Measurements from ENCODE around the gene GPR108.
"Not testable (repeated sequence)": the region's sequence is repeated elsewhere in the genome, so short reads cannot be mapped to it uniquely, and the experiment has no call there.

Gene GPR108

DNA sequence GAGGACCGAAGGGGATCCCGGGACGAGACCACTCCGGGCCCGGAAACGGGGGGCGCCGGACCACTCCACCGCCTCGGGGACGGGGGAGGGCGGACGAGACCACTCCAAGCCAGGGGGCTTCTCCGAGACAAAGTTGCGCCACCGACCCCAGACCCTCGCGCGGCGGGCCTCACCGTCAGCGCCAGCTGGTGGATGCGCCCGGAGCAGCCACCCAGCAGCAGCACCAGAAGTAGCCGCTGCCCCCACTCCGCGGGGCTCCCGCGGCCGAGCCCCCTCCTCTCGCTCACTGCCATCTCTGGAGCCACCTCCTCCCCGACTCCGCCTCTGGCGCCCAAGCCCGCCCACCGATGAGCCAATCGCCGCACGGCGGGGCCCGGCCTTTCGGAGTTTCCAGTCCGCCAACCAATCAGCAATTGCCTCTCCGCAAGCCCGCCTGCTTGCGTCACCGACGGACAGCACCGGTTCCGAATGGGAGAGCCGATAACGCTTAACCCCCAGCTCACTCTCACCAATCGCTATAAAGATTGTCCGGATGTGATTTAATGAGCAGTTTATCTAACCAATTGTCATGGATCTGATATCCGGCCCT, at the start of gene GPR108:
TSS of gene GPR108 (minus strand) at position 297 of the 589 bp plus-strand sequence. CDS start at position 293, 4 bp downstream.
- peak; percentile 99 for DNase-seq

DNA sequence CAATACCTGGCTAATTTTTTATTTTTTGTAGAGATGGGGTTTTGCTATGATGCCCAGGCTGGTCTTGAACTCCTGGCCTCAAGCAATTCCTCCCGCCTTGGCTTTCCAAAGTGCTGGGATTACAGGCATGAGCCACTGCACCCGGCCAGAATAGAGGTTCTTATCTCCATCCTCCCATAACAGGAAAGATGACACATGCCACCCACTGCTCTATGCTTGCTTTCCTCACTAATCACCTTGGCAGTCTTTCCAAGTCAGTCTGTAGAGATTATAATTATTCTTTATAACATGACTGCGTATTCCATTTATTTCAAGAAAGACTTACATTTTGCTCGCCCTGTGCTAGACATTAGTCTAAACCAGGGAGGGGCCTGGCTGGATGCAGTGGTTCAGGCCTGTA, 41.8 kb upstream of the GPR108 start:
- DNase-seq: no peak

DNA sequence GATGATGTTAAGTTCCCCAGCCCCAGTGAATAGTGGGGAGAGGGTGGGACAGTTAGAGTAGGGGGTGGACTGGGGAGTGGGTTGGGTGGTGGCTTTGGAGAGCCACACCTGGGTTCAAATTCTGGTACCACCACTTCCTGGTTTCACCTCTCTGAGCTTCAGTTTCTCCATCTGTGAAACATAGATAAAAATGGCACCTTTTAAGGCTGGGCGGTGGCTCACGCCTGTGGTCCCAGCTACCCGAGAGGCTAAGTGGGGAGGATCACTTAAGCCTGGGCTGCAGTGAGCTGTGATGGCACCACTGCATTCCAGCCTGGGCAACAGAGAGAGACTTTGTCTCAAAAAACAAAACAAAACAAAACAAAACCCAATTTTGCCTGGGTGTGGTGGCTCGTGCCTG, 41.0 kb upstream of the GPR108 start:
- DNase-seq: no peak

- no peak for DNase-seq
Measured at GRCh38 chr19:6777434-6777833, 40.1 kb upstream of the GPR108 start.

DNA sequence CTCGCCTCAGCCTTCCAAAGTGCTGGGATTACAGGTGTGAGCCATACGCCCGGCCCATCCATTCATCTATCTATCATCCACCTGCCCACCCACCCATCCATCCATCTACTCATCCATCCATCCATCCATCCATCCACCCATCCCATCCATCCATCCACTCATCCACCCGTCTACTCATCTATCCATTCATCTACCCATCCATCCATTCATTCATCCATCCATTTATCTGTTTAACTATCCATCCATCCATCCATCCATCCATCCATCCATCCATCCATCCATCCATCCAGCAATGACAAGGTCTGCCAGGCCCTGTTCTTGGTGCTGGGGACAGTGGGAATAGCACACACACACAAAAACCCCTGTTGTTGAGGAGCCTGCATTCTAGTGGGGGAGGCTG, 39.6 kb upstream of the GPR108 start:
- DNase-seq: no peak

DNA sequence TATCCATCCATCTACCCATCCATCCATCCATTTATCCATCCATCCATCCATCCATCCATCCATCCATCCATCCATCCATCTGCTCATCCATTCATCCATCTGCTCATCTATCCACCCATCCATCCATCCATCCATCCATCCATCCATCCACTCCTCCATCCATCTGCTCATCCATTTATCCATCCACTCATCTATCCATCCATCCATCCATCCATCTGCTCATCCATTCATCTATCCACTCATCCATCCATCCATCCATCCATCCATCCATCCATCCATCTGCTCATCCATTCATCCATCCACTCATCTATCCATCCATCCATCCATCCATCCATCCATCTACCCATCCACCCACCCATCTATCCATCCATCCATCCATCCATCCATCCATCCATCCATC, 38.7 kb upstream of the GPR108 start:
- DNase-seq: not testable (repeated sequence)

GRCh38 chr19:6774821-6775707, 37.7 kb upstream of the GPR108 start:
- no peak for DNase-seq

DNA sequence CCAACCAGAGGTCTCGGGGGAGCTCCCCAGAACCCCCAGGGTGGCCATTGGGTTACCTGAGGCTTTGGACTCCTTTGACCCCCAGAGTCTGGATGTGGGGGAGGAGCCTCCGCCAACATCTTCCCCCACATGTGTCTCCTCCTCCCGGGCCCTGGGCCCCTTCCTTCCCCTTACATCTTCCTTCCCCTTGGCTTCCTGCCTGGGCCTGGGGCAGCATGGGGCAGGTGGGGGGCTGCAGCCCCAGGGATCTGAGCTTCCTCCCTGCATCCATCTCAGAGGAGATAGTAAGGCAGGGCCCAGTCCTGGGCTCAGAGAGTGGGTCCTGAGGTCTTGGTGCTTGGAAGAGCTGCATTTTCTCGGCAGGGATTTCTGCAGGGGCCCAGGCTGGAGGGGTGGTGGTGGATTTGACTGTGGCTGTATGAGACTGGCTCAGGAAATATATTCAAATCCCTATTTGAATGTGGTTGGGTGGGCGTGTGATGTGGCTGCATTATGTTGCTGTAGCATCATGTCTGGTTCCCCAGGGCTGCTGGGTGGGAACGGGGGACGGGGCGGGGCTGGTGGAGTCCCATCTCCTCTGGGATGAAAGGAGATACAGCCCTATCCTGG, 36.0 kb upstream of the GPR108 start:
- DNase-seq: peak; percentile 72

DNA sequence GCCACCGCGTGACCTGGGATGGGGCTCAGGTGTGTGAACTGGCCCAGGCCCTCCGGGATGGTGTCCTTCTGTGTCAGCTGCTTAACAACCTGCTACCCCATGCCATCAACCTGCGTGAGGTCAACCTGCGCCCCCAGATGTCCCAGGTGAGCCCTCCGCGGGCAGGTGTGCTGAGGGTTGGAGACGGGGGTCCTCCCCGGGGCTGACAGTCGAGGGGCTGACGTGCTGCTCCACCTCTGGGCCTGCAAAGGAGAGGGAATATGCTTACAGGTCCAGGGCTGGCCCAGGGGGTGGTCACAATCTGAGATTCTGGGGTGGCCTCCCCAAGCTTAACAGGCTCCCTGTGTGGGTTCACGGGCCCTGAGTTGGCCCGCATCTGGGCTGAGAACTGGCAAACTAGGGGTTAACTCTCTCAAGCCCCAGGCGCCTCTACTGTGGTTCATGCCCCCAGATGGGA, 35.5 kb upstream of the GPR108 start:
- DNase-seq: no peak

- peak; percentile 92 for DNase-seq
Measured at GRCh38 chr19:6772028-6772865, 34.9 kb upstream of the GPR108 start, which contains the start of gene VAV1. Gene VAV1 (plus strand): TSS chr19:6772708. CDS start chr19:6772808, 100 bp downstream.

DNA sequence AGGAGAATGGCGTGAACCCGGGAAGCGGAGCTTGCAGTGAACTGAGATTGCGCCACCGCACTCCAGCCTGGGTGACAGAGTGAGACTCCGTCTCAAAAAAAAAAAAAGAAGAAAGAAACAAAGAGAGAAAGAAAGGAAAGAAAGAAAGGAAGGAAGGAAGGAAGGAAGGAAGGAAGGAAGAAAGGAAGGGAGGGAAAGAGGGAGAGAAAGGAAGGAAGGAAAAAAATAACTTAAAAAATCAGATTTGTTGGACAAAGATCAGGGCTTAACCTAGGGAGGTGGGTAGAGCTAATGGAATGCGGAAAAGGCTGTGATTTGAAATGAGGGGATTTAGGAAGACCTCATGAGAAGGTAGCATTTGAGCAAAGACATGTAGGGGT, 34.3 kb upstream of the GPR108 start:
- not testable (repeated sequence) for DNase-seq

DNA sequence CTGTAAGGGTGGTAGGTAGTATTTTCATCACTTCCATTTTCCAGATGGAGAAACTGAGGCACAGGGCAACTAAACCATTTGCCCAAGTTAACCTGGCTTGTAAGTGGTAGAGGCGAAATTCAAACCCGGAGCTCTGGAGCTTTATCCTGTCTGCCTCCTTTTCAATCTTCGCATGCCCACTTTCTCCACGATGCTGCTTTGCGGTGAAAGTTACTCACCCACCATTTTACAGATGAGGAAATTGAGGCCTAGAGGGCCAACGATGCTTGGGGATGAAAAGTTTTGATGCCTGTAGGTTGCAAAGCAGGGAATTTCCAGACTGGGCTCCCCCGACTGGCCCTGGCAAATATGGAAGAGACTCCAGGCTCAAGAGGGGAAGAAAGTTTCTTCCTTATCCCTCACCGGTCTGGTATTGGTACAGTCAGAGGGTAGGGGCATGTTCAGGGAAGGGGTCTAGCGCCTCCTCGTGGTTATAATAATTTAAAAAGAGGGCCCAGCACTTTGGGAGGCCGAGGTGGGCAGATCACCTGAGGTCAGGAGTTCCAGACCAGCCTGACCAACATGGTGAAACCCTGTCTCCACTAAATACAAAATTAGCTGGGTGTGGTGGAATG, 31.7 kb upstream of the GPR108 start:
- no peak for DNase-seq

DNA sequence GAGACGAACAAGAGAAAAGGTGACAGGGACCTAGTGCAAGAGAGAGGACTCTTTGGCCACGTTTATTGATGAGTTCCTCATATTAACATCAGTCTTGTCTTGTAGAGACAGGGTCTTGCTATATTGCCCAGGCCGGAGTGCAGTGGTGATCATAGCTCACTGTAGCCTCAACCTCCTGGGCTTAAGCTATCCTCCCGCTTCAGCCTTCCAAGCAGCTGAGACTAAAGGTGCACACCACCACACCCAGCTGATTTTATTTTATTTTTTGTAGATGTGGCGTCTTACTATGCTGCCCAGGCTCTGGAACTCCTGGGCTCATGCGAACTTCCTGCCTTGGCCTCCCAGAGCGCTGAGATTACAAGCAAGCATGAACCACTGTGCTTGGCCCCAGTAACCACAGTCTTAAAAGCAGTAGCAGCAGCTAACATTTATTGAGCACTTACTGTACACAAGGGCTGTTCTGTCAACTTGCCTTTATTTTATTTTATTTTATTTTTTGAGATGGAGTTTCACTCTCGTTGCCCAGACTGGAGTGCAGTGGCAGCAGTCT, 30.9 kb upstream of the GPR108 start:
- peak; percentile 34 for DNase-seq

DNA sequence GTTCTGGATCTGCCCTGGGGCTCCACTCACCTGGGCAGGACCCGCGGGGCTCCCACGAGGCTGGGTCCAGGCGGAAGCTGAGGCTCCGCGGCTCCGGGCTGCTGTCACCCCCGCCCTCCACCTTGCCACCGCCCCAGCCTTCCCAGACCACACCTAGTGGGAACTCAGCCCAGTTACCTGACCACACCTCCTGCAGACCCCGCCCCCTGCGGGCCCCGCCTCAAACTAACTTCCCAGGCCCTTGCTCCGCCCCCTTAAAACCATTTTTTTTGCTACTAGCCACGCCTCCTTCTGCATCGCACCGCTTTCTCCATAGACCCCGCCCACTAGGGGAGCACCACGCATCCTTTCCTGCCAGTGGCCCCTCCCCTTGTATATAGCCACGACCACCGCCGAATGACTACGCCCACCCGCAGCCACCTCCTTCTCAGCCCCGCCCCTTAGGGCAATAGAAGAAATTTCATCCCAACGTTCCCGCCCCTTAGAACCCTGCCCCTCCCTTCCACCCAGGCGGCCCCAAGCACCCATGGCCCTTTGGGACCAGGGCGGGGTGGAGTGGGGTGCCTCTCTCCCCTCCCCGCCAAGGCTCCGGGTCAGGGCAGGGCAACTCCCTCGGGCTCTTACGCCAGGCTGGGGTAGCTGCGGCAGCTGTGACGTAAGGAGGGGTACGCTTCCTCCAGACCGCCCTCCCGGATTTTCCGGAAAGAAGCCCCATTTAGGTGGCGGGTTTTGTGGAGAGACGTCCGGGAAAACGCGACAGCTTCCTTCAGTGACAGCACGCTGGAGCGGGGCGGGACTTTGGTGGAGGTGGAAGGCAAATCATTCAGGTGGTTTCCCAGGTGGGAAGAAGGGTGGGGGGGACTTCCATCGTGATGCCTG, 30.2 kb upstream of the GPR108 start, which contains the start of gene SH2D3A:
TSS of gene SH2D3A (minus strand) at position 79 of the 879 bp plus-strand sequence. CDS start 3,687 bp downstream, outside the sequence.
- DNase-seq: peak; percentile 97

- DNase-seq: no peak
Measured at GRCh38 chr19:6767081-6767356, 29.6 kb upstream of the GPR108 start.

- DNase-seq: peak; percentile 14
Measured at GRCh38 chr19:6766357-6767080, 29.1 kb upstream of the GPR108 start.

GRCh38 chr19:6765738-6766356, 28.5 kb upstream of the GPR108 start:
- peak; percentile 53 for DNase-seq

DNA sequence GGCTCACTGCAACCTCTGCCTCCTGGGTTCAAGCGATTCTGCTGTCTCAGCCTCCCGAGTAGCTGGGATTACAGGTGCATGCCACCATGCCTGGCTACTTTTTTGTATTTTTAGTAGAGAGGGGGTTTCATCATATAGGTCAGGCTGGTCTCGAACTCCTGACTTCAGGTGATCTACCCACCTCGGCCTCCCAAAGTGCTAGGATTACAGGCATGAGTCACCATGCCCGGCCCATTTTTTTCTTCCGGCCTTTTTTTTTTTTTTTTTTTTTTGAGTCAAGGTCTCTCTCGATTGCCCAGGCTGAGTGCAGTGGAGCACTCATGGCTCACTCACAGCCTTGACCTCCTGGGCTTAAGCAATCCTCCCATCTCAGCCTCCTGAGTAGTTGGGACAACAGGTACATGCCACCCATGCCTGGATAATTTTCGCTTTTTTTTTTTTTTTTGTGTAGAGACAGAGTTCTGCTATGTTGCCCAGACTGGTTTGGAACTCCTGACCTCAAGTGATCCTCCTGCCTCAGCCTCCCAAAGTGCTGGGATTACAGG, 24.9 kb upstream of the GPR108 start:
- DNase-seq: not testable (repeated sequence)

GRCh38 chr19:6761053-6761676, 23.8 kb upstream of the GPR108 start:
- DNase-seq: peak; percentile 17

Data from CD4-positive, alpha-beta T cell treated with Interleukin-6 for 4 hours (primary cell).